SK-N-MC (cell line): Measurements from ENCODE around the gene RCC2.
A peak's percentile ranks its signal among the peaks of the same experiment; 100 is the strongest.
"Not testable (repeated sequence)": the region's sequence is repeated elsewhere in the genome, so short reads cannot be mapped to it uniquely, and the experiment has no call there.

Source experiments
- DNase-seq: peaks from one replicate; pipeline ENCODE4 v3.0.0-alpha.2; 2011; ENCODE audit warnings: low read depth, low spot score
- H3K27ac ChIP-seq: fragments of 200-600 bp; sonication (generic); 2 replicates; pipeline ENCODE4 v1.5.1; 2016; ENCODE audit warnings: mixed run types
- H3K36me3 ChIP-seq: fragments of 200-600 bp; sonication (generic); 2 replicates; pipeline ENCODE4 v1.6.1; 2017; ENCODE audit warnings: antibody characterized with exemption, low read length, mixed read lengths; ENCODE audit not compliant: insufficient read depth
- H3K4me3 ChIP-seq: fragments of 200-600 bp; sonication (generic); 2 replicates; pipeline ENCODE4 v1.5.1; 2016
- H3K9ac ChIP-seq: fragments of 200-600 bp; sonication (generic); 2 replicates; pipeline ENCODE4 v1.8.0; 2017; ENCODE audit warnings: mixed run types, mixed read lengths; ENCODE audit not compliant: insufficient read length
- H3K9me3 ChIP-seq: fragments of 200-600 bp; sonication (generic); 2 replicates; pipeline ENCODE4 v1.6.1; 2017; ENCODE audit warnings: low read depth, mild to moderate bottlenecking, antibody characterized with exemption, low read length, moderate library complexity, mixed read lengths
- EZH2 ChIP-seq: fragments of 200-600 bp; sonication (generic); IDR thresholded peaks from one replicate; pipeline ENCODE4 v1.6.1; 2017; ENCODE audit warnings: antibody characterized with exemption
- FOXP2 ChIP-seq: optimal IDR thresholded peaks from 2 replicates; pipeline ENCODE3; 2011; ENCODE audit warnings: mild to moderate bottlenecking, moderate library complexity; ENCODE audit not compliant: insufficient read depth; ENCODE audit errors: extremely low read length, control extremely low read depth
- POLR2AphosphoS5 ChIP-seq: IDR thresholded peaks from 2 replicates; pipeline ENCODE4 v1.6.1; 2012; ENCODE audit warnings: mild to moderate bottlenecking, low read depth, low read length, borderline replicate concordance

RCC2 gene

GRCh38 chr1:17439250-17440073 lies at the start of gene RCC2:
Gene RCC2, minus strand, starts transcription at chr1:17439677. Its CDS starts 1,163 bp downstream, at chr1:17438514.
- H3K9ac ChIP-seq, result peak within 1 kb of the TSS; percentile 100
- DNase-seq, result no peak
- peak within 1 kb of the TSS; percentile 99 for H3K4me3 ChIP-seq
- TF ChIP-seq POLR2AphosphoS5 (peak; percentile 93), EZH2 (no peak)
- peaks cover 29% of the 10 kb centered on the region for H3K36me3 ChIP-seq
- peak within 1 kb of the TSS; percentile 100 for H3K27ac ChIP-seq
- H3K9me3 ChIP-seq, result no peaks in the 10 kb centered on the region

DNA sequence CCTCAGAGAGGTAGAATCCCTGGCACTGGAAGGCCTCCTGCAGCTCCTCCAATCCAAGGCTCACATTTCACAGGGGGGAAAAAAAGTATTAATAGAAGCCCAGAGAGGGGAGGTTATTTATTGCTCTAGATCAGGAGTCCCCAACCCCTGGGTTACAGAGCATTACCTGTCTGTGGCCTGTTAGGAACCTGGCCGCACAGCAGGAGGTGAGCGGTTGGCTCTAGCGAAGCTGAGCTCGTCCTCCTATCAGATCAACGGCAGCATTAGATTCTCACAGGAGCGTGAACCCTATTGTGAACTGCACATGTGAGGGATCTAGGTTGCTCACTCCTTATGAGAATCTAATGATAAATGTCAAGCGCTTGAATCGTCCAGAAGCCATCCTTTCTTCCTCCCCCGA lies 46.8 kb upstream of the RCC2 start:
- no peak for DNase-seq
- no peak overlapping the region for H3K27ac ChIP-seq
- H3K4me3 ChIP-seq, result no peak overlapping the region
- H3K9me3 ChIP-seq, result no peaks in the 10 kb centered on the region
- no peak overlapping the region for H3K9ac ChIP-seq
- TF ChIP-seq EZH2 (no peak), POLR2AphosphoS5 (no peak), FOXP2 (no peak)
- no peaks in the 10 kb centered on the region for H3K36me3 ChIP-seq

DNA sequence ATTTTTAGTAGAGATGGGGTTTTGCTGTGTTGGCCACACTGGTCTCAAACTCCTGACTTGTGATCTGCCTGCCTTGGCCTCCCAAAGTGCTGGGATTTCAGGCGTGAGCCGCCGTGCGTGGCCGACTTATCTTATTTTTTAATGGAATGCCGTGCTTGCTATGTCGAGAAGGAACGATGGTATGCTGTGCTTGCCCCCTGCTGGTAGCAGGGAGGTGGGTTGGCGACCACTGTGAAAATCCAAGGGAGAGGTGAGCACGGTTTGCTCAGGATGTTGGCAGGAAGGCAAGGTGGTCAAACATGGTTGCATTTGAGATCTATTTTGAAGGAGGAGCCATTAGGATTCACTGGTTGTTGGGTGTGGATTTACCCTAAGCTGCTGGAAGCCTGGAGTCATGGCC lies 45.8 kb upstream of the RCC2 start:
- no peak for DNase-seq
- H3K36me3 ChIP-seq, result no peaks in the 10 kb centered on the region
- no peak overlapping the region for H3K4me3 ChIP-seq

DNA sequence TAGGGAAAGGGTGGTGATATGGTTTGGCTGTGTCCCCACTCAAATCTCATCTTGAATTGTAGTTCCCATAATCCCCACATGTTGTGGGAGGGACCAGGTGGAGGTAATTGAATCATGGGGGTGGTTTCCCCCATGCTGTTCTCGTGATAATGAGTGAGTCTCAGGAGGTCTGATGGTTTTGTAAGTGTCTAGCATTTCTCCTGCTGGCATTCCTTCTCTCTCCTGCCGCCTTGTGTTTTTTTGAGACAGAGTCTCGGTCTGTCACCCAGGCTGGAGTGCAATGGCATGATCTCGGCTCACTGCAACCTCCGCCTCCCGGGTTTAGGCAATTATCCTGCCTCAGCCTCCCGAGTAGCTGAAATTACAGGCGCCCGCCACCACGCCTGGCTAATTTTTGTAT lies 42.5 kb upstream of the RCC2 start:
- not testable (repeated sequence) for DNase-seq, H3K4me3 ChIP-seq, H3K9me3 ChIP-seq, H3K36me3 ChIP-seq, H3K27ac ChIP-seq, H3K9ac ChIP-seq

More for the DNA sequence above, 45.8 kb upstream of the RCC2 start:
- H3K27ac ChIP-seq, result no peak overlapping the region
- no peaks in the 10 kb centered on the region for H3K9me3 ChIP-seq
- no peak for TF ChIP-seq POLR2AphosphoS5
- TF ChIP-seq EZH2, result no peak
- TF ChIP-seq FOXP2, result no peak
- H3K9ac ChIP-seq, result no peak overlapping the region

- TF ChIP-seq POLR2AphosphoS5 (no peak), EZH2 (no peak), FOXP2 (no peak)
- no peak for DNase-seq
- H3K9ac ChIP-seq, result no peak overlapping the region
Measured at GRCh38 chr1:17480846-17481245, 41.4 kb upstream of the RCC2 start.

GRCh38 chr1:17475752-17476151 lies 36.3 kb upstream of the RCC2 start:
- Histone ChIP-seq H3K9ac (no peak overlapping the region), H3K36me3 (no peaks in the 10 kb centered on the region), H3K27ac (no peak overlapping the region), H3K4me3 (no peak overlapping the region), H3K9me3 (no peaks in the 10 kb centered on the region)
- TF ChIP-seq EZH2 (no peak), POLR2AphosphoS5 (no peak), FOXP2 (no peak)
- DNase-seq, result no peak

More at GRCh38 chr1:17480846-17481245, 41.4 kb upstream of the RCC2 start:
- Histone ChIP-seq H3K27ac (no peak overlapping the region), H3K36me3 (no peaks in the 10 kb centered on the region), H3K9me3 (no peaks in the 10 kb centered on the region), H3K4me3 (no peak overlapping the region)

DNA sequence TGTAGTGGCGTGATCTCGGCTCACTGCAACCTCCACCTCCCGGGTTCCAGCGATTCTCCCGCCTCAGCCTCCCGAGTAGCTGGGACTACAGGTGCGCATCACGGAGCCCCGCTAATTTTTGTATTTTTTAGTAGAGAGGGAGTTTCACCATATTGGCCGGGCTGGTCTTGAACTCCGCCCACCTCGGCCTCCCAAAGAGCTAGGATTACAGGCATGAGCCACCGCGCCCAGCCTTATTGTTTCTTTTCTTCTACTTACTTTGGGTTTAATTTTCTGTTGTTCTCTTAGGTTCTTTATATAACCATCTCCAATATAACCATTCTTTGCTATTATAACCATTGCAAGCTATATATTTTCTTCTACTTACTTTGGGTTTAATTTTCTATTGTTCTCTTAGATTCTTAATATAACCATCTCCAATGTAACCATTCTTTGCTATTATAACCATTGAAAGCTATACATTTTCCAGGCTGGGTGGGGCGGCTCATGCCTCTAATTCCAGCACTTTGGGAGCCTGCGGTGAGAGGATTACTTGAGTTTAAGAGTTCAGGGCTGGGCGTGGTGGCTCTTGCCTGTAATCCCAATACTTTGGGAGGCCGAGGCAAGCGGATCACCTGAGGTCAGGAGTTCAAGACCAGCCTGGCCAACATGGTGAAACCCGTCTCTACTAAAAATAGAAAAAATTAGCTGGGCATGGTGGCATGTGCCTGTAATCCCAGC lies 35.5 kb upstream of the RCC2 start:
- not testable (repeated sequence) for H3K36me3 ChIP-seq, H3K9ac ChIP-seq, H3K4me3 ChIP-seq, H3K27ac ChIP-seq, H3K9me3 ChIP-seq, DNase-seq

- Histone ChIP-seq H3K27ac (no peak overlapping the region), H3K9me3 (no peaks in the 10 kb centered on the region)
- DNase-seq, result no peak
Measured at GRCh38 chr1:17472814-17473213, 33.3 kb upstream of the RCC2 start.

DNA sequence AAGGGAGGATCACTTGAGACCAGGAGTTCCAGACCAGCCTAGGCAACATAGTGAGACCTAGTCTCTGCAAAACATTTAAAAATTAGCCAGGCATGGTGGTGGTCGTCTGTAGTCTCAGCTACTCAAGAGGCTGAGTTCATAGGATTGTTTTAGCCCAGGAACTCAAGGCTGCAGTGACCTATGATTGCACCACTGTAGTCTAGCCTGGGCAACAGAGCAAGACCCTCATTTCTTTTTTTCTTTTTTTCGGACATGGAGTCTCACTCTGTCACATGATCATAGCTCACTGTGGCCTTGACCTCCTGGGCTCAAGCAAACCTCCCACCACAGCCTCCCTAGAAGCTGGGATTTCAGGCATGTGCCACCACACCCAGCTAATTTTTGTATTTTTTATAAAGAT lies 31.9 kb upstream of the RCC2 start:
- TF ChIP-seq FOXP2 (no peak), EZH2 (no peak), POLR2AphosphoS5 (no peak)
- no peak for DNase-seq
- Histone ChIP-seq H3K9me3 (no peaks in the 10 kb centered on the region), H3K27ac (no peak overlapping the region), H3K4me3 (no peak overlapping the region), H3K9ac (no peak overlapping the region), H3K36me3 (no peaks in the 10 kb centered on the region)

More at GRCh38 chr1:17472814-17473213, 33.3 kb upstream of the RCC2 start:
- Histone ChIP-seq H3K9ac (no peak overlapping the region), H3K4me3 (no peak overlapping the region), H3K36me3 (no peaks in the 10 kb centered on the region)
- TF ChIP-seq EZH2 (no peak), POLR2AphosphoS5 (no peak), FOXP2 (no peak)
